NB4 (cell line): ENCODE measurements around the gene SH3BP5L.

Source experiments
- MYC ChIP-seq: IDR thresholded peaks from 2 replicates; pipeline ENCODE4 v1.6.1; 2011; ENCODE audit warnings: low read depth, low read length
- POLR2A ChIP-seq: IDR thresholded peaks from 2 replicates; pipeline ENCODE4 v1.6.1; 2011; ENCODE audit warnings: mild to moderate bottlenecking; ENCODE audit not compliant: insufficient read length; ENCODE audit errors: extremely low read depth
- TF ChIP-seq, protein P1 (sequence below): IDR thresholded peaks from one replicate; pipeline ENCODE4 v1.5.1; 2012; ENCODE audit warnings: low read depth, low read length
- TF ChIP-seq, protein P2 (sequence below): IDR thresholded peaks from 2 replicates; pipeline ENCODE4 v1.6.1; 2011; ENCODE audit warnings: low read depth, low read length

- TF ChIP-seq, protein P1, sequence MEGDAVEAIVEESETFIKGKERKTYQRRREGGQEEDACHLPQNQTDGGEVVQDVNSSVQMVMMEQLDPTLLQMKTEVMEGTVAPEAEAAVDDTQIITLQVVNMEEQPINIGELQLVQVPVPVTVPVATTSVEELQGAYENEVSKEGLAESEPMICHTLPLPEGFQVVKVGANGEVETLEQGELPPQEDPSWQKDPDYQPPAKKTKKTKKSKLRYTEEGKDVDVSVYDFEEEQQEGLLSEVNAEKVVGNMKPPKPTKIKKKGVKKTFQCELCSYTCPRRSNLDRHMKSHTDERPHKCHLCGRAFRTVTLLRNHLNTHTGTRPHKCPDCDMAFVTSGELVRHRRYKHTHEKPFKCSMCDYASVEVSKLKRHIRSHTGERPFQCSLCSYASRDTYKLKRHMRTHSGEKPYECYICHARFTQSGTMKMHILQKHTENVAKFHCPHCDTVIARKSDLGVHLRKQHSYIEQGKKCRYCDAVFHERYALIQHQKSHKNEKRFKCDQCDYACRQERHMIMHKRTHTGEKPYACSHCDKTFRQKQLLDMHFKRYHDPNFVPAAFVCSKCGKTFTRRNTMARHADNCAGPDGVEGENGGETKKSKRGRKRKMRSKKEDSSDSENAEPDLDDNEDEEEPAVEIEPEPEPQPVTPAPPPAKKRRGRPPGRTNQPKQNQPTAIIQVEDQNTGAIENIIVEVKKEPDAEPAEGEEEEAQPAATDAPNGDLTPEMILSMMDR, result peak; percentile 54
- TF ChIP-seq POLR2A (peak; percentile 25), MYC (peak; percentile 87)
- TF ChIP-seq, protein P2, sequence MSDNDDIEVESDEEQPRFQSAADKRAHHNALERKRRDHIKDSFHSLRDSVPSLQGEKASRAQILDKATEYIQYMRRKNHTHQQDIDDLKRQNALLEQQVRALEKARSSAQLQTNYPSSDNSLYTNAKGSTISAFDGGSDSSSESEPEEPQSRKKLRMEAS, result peak; percentile 79
Measured at GRCh38 chr1:248858096-248858890, 32.6 kb upstream of the SH3BP5L start.
